Right atrium auricular region (tissue), 2 donors: ENCODE measurements around the gene HTR3C. TPM values are rescaled to one million over a fixed set of nuclear protein-coding genes. Genes with fewer than 3 reads are reported as not detected.

Experiments
- DNase-seq: peaks from one replicate; pipeline ENCODE4 v3.0.0-alpha.2; 2019; ENCODE audit warnings: low spot score
- H3K27ac ChIP-seq, 2 donors: fragments of 200-600 bp; sonication (generic); 1 replicate in 1 of 2; 2 replicates in 1 of 2; pipeline ENCODE4 v1.5.1; 2016 to 2019
- H3K27me3 ChIP-seq, 2 donors: fragments of 200-600 bp; sonication (generic); one replicate each; pipeline versions ENCODE4 v1.5.1 to v1.6.0; 2017 to 2019
- H3K36me3 ChIP-seq: fragments of 200-600 bp; sonication (generic); one replicate; pipeline ENCODE4 v1.5.1; 2016
- H3K4me1 ChIP-seq, 2 donors: fragments of 200-600 bp; sonication (generic); one replicate each; pipeline versions ENCODE4 v1.5.1 to v1.6.0; 2017 to 2019
- H3K4me3 ChIP-seq, 2 donors: fragments of 200-600 bp; sonication (generic); 1 replicate in 1 of 2; 2 replicates in 1 of 2; pipeline ENCODE4 v1.5.1; 2017 to 2019; ENCODE audit warnings: mild to moderate bottlenecking in 1 of 2, moderate library complexity in 1 of 2
- H3K9me3 ChIP-seq, 2 donors: fragments of 200-600 bp; sonication (generic); one replicate each; pipeline ENCODE4 v1.5.1; 2019
- total RNA-seq, 2 donors: library from RNA; depleted of rRNA; stranded (reverse); fragments of >200 nt; gene quantifications; one replicate each; pipeline ENCODE4 v1.1.0, GENCODE V29; 2016
- TF ChIP-seq, protein P1 (sequence below), 2 donors: fragments of 200-600 bp; sonication (generic); IDR thresholded peaks; one replicate each; pipeline ENCODE4 v1.5.1; 2019; ENCODE audit warnings: antibody characterized with exemption in 2 of 2

HTR3C gene
- total RNA-seq, 2 donors from 2014 or later: not detected

DNA sequence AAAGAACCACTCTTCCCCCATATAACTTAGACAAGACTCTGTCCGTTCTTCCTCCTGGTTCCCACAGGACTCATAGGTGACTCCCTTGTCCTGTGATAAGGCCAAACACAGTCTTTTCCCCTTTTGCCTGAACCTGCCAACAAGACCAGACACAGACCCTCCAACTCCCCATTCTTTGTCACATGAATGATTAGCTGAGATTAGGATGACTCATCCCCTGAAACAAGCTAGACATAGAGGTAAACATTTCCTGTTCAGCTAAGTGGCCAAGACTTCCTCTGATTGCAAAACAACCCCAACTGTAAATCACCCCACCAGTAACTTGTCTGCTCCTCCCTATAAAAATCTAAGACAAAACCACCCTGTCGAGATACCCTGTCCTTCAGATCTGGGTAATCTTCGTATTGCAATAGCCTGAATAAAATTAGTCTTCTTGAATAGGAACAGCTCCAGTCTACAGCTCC is 32.6 kb downstream of the HTR3C start:
- Histone ChIP-seq H3K27ac (no peak overlapping the region), H3K9me3 (no peaks in the 10 kb centered on the region), H3K36me3 (no peaks in the 10 kb centered on the region), H3K4me3 (no peak overlapping the region), H3K27me3 (no peaks in the 10 kb centered on the region), H3K4me1 (no peaks in the 10 kb centered on the region)
- TF ChIP-seq, protein P1, sequence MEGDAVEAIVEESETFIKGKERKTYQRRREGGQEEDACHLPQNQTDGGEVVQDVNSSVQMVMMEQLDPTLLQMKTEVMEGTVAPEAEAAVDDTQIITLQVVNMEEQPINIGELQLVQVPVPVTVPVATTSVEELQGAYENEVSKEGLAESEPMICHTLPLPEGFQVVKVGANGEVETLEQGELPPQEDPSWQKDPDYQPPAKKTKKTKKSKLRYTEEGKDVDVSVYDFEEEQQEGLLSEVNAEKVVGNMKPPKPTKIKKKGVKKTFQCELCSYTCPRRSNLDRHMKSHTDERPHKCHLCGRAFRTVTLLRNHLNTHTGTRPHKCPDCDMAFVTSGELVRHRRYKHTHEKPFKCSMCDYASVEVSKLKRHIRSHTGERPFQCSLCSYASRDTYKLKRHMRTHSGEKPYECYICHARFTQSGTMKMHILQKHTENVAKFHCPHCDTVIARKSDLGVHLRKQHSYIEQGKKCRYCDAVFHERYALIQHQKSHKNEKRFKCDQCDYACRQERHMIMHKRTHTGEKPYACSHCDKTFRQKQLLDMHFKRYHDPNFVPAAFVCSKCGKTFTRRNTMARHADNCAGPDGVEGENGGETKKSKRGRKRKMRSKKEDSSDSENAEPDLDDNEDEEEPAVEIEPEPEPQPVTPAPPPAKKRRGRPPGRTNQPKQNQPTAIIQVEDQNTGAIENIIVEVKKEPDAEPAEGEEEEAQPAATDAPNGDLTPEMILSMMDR (IDR thresholded peaks at IDR 0.05): no peak
- no peak for DNase-seq

DNA sequence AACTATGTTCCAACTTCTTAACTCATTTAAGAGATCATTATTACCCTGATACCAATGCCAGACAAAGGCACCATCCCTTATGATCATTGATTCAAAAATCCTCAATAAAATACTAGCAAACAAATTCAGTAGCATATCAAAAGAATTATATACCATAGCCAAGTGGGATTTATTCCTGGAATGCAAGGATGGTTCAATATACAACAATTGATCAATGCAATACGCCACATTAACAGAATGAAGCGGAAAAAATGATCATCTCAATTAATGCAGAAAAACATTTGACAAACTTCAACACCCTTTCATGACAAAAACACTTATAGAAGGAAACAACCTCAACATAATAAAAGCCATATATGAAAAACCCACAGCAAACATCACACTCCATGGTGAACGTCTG is 39.4 kb downstream of the HTR3C start:
- TF ChIP-seq, protein P1 (IDR thresholded peaks at IDR 0.05): no peak
- no peak overlapping the region for H3K4me3 ChIP-seq

DNA sequence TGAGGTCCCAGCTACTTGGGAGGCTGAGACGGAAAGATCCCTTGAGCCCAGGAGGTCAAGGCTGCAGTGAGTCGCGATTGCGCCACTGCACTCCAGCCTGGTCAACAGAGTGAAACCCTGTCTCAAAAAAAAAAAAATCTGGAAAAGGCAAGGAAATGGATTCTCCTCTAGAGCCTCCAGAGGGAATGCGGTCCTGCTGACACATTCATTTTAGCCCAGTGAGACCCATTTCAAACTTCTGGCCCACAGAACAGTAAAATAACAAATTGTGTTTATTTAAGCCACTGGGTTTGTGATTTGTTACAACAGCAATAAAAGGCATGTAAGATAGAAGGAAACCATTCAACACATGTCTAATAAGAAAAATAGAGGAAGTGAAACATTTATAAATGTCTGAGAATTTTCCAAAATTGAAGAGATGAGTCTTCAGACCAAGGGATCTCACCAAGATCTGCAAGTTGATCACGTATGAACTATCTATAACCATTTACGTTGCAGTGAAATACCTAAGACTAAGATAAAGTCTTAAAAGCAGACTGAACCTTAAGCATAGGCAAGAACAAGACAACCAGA is 44.0 kb downstream of the HTR3C start, which contains the start of gene HTR3E:
Gene HTR3E (plus strand): TSS at position 254 of the 573 bp plus-strand sequence. CDS start 466 bp downstream, outside the sequence.
- Histone ChIP-seq H3K36me3 (no peaks in the 10 kb centered on the region), H3K27me3 (no peaks in the 10 kb centered on the region), H3K27ac (no peak within 1 kb of the TSS), H3K9me3 (peaks cover 0 to 13% of the 10 kb centered on the region in 2 donors), H3K4me1 (no peaks in the 10 kb centered on the region), H3K4me3 (no peak within 1 kb of the TSS)
- TF ChIP-seq, protein P1 (IDR thresholded peaks at IDR 0.05): no peak
- DNase-seq: no peak

More for the DNA sequence above, 39.4 kb downstream of the HTR3C start:
- peaks cover 0 to 24% of the 10 kb centered on the region in 2 donors for H3K9me3 ChIP-seq
- H3K4me1 ChIP-seq: no peaks in the 10 kb centered on the region
- H3K27ac ChIP-seq: no peak overlapping the region
- DNase-seq: no peak
- no peaks in the 10 kb centered on the region for H3K36me3 ChIP-seq
- no peaks in the 10 kb centered on the region for H3K27me3 ChIP-seq

DNA sequence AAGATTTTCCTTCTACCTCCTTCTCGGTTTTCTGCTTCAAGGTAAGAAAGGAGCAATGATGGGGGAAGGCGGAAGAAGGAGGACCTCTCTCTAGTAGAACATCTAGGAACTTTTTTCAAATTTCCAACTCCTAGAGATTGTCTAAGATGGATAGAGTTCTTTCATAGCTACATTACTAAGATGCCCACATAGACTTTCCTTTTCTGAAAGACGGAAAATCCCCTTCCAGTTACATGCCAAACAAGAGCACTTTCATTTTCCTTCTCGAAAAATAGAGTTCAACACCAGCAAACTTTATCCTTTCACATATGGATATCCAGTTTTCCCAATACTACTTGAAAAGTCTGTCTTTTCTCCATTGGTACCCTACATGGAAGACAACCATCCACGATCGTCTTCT is 44.7 kb downstream of the HTR3C start:
- no peak for DNase-seq
- H3K27me3 ChIP-seq: no peaks in the 10 kb centered on the region
- TF ChIP-seq, protein P1 (IDR thresholded peaks at IDR 0.05): no peak
- no peaks in the 10 kb centered on the region for H3K36me3 ChIP-seq
- H3K27ac ChIP-seq: no peak overlapping the region
- H3K4me3 ChIP-seq: no peak overlapping the region
- H3K9me3 ChIP-seq: peaks cover 0 to 6% of the 10 kb centered on the region in 2 donors
- H3K4me1 ChIP-seq: no peaks in the 10 kb centered on the region

DNA sequence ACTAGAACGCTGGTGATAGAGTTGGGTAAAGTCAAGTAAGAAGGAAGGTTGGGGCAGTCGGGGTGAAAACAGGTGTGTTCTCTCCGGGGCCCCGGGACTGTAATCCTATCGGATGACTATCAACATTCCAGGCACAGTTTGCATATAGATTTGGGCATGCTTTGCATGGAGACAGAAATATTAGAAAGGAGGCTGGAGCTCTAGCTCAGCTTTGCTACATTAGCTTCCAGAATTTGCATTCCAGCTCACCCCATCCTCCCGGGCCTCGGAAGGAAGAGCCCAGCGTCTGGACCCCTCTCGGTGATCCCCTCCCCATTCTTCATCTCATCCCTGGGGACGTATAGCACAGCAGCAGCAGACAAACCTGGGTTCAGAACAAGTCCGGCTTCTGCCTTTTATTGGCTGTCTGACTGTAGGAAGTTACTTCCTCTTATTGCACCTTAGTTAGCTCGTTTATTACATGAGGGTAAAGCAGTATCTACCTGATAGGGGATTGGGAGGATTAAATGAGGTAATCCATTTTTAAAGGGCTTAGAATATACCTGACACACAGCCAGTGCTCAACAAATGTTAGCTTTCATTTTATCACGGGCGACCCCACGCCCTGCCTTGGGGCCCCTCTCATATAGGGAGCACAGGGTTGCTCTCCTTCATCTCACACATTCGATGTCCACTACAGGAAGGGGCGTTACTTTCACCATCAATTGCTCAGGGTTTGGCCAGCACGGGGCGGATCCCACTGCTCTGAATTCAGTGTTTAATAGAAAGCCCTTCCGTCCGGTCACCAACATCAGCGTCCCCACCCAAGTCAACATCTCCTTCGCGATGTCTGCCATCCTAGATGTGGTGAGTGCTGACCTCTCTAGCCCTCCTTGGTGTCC is 47.2 kb downstream of the HTR3C start:
- Histone ChIP-seq H3K9me3 (no peaks in the 10 kb centered on the region), H3K27ac (no peak overlapping the region), H3K4me1 (no peaks in the 10 kb centered on the region), H3K4me3 (no peak overlapping the region), H3K27me3 (no peaks in the 10 kb centered on the region), H3K36me3 (no peaks in the 10 kb centered on the region)
- TF ChIP-seq, protein P1 (IDR thresholded peaks at IDR 0.05): no peak
- no peak for DNase-seq

Other genes starting within 250 kb of the HTR3C start
- 1 to 10 TPM in 1 of 2 donors, under 1 TPM in 1; 0.79 to 9.6 TPM for gene MAP6D1, start 227.5 kb upstream of the HTR3C start, total RNA-seq
- gene PARL, start 168.2 kb upstream of the HTR3C start, total RNA-seq: 10 to 100 TPM; 34.1 to 58.3 TPM
- gene ABCC5, start 35.2 kb upstream of the HTR3C start, total RNA-seq: 10 to 100 TPM; 17.5 to 23.1 TPM
- gene HTR3D, start 21.3 kb upstream of the HTR3C start, total RNA-seq: not detected
- gene HTR3E, start 44.0 kb downstream of the HTR3C start, total RNA-seq: not detected
- 10 to 100 TPM; 19.6 to 24.3 TPM for gene EIF2B5, start 82.3 kb downstream of the HTR3C start, total RNA-seq
- gene DVL3, start 102.3 kb downstream of the HTR3C start, total RNA-seq: 10 to 100 TPM; 43.5 to 66.1 TPM
- 100 to 1,000 TPM; 183 to 235 TPM for gene AP2M1, start 121.8 kb downstream of the HTR3C start, total RNA-seq
- gene ABCF3, start 133.2 kb downstream of the HTR3C start, total RNA-seq: 10 to 100 TPM; 42.8 to 47.9 TPM
- not detected for gene VWA5B2, start 176.5 kb downstream of the HTR3C start, total RNA-seq
- gene ALG3, start 195.9 kb downstream of the HTR3C start, total RNA-seq: 10 to 100 TPM; 50.6 to 50.8 TPM
- gene EEF1AKMT4, start 196.6 kb downstream of the HTR3C start, total RNA-seq: 1 to 10 TPM; 2.1 TPM
- gene CAMK2N2, start 208.5 kb downstream of the HTR3C start, total RNA-seq: not detected
- 1 to 10 TPM in 1 of 2 donors, not detected in 1; 1.6 TPM for gene ECE2, start 223.0 kb downstream of the HTR3C start, total RNA-seq
- 100 to 1,000 TPM; 213 to 259 TPM for gene PSMD2, start 246.2 kb downstream of the HTR3C start, total RNA-seq